Measurements from ENCODE around the gene IGFL3. TPM values are rescaled to one million over a fixed set of nuclear protein-coding genes. Genes with fewer than 3 reads are reported as not detected.

IGFL3 gene
- total RNA-seq, 1 experiment from 2014 or later, result not detected

GRCh38 chr19:46116121-46116520 is 8.4 kb downstream of the IGFL3 start:
- H2AFZ ChIP-seq (ENCODE audit: low read length), result no peak overlapping the region
- no peak overlapping the region for H3K4ac ChIP-seq (ENCODE audit: low read depth, low read length)
- no peak overlapping the region for H2BK12ac ChIP-seq (ENCODE audit: insufficient read length, low read depth, low read length)
- TF ChIP-seq CTCF (conservative IDR thresholded peaks at IDR 0.05), result no peak
- no peaks in the 10 kb centered on the region for H3K27me3 ChIP-seq (ENCODE audit: insufficient read depth, low read length)
- H3K14ac ChIP-seq (ENCODE audit: insufficient read depth, low read length), result no peak overlapping the region
- no peak overlapping the region for H2BK20ac ChIP-seq (ENCODE audit: low read depth, low read length, poor library complexity, severe bottlenecking)
- no peak overlapping the region for H3T11ph ChIP-seq (ENCODE audit: low read length)
- no peak overlapping the region for H3K23ac ChIP-seq (ENCODE audit: insufficient read length, low read depth, low read length)
- H4K20me1 ChIP-seq (ENCODE audit: control insufficient read depth, insufficient read depth, insufficient read length), result no peaks in the 10 kb centered on the region
- H3K18ac ChIP-seq (ENCODE audit: insufficient read length, low read depth, low read length), result no peak overlapping the region
- H4K8ac ChIP-seq (replicated peaks; ENCODE audit: insufficient read length, low read depth, low read length), result no peak overlapping the region
- no peak for DNase-seq
- H3K4me1 ChIP-seq (ENCODE audit: insufficient read depth, low read length), result no peaks in the 10 kb centered on the region; the same call in 1 of the 2 replicates
- H3K9me3 ChIP-seq (ENCODE audit: control insufficient read depth, low read depth, low read length), result no peaks in the 10 kb centered on the region
- H2BK5ac ChIP-seq (ENCODE audit: insufficient read length, low read length), result no peak overlapping the region
- no peak overlapping the region for H3K27ac Mint-ChIP-seq
- H3K4me2 ChIP-seq (ENCODE audit: insufficient read depth, insufficient read length, low read length), result no peak overlapping the region
- H3K36me3 Mint-ChIP-seq (ENCODE audit: insufficient read depth in 1 of 3, low read depth in 3 of 3), result peaks cover 0 to 9% (median 2%) of the 10 kb centered on the region in 3 experiments; a peak in 4 of 7 replicates
- peaks cover 8 to 11% of the 10 kb centered on the region in 2 experiments for H3K9me3 Mint-ChIP-seq
- no peak overlapping the region for H3K56ac ChIP-seq (ENCODE audit: insufficient read length, low read depth, low read length)
- no peak overlapping the region for H3K27ac ChIP-seq (ENCODE audit: insufficient read length, low read depth, low read length)
- H2AK5ac ChIP-seq (ENCODE audit: insufficient read length, low read length), result no peak overlapping the region
- no peaks in the 10 kb centered on the region for H3K23me2 ChIP-seq (ENCODE audit: insufficient read length, low read depth, low read length, poor library complexity, severe bottlenecking)
- H4K91ac ChIP-seq (ENCODE audit: insufficient read length, low read depth, low read length), result no peak overlapping the region
- H2BK120ac ChIP-seq (ENCODE audit: low read depth, low read length, poor library complexity, severe bottlenecking), result no peak overlapping the region
- no peak overlapping the region for H4K5ac ChIP-seq (ENCODE audit: insufficient read length, low read depth, low read length)
- no peaks in the 10 kb centered on the region for H3K79me2 ChIP-seq (ENCODE audit: insufficient read depth, low read length)
- H3K79me1 ChIP-seq (ENCODE audit: insufficient read depth, low read depth, low read length, poor library complexity, severe bottlenecking), result no peaks in the 10 kb centered on the region
- H3K4me3 Mint-ChIP-seq, result no peak overlapping the region
- H3K27me3 Mint-ChIP-seq (ENCODE audit: low read depth), result peaks cover 10% of the 10 kb centered on the region
- no peak overlapping the region for H2BK15ac ChIP-seq (ENCODE audit: low read depth, low read length)
- H3K4me1 Mint-ChIP-seq, result peaks cover 11 to 12% of the 10 kb centered on the region in 2 experiments
- WGBS (ENCODE audit: extremely low coverage, insufficient read length, low lambda C conversion rate), result no CpG with 5 or more reads among the region's 3 CpGs
- no peak overlapping the region for H3K9ac ChIP-seq (ENCODE audit: extremely low read depth, insufficient read length, low read length)

Data from H9 (cell line).